ENCODE data around the gene KASH5. TPM values are rescaled to one million over a fixed set of nuclear protein-coding genes. Genes with fewer than 3 reads are reported as not detected.
A peak's percentile ranks its signal among the peaks of the same experiment; 100 is the strongest.

Gene KASH5
- total and polyA plus RNA-seq, 2 of the 8 experiments (the other 6 are each of a cell fraction or from before 2014, with no cell fraction given): 0.05 to 0.19 TPM

- H3K9ac ChIP-seq (replicated peaks in 1 of 4; ENCODE audit: extremely low read depth in 1 of 4, low read depth in 3 of 4, low read length in 3 of 4): peak overlapping the region in 1 of 4 experiments; percentile 4; a peak in 2 of 7 replicates
- H3K18ac ChIP-seq (ENCODE audit: extremely low read depth, low read length): no peak overlapping the region
- H3K4me2 ChIP-seq (ENCODE audit: insufficient read depth in 1 of 2, low read depth in 2 of 2, low read length in 2 of 2): peak overlapping the region in 1 of 2 experiments; percentile 24; a peak in 1 of 4 replicates
- no peak overlapping the region for H3K14ac ChIP-seq (ENCODE audit: insufficient read length)
- no peak overlapping the region for H4K5ac ChIP-seq (ENCODE audit: insufficient read length, low read depth, low read length)
- H2AFZ ChIP-seq (ENCODE audit: low read length): no peak overlapping the region
- no peak overlapping the region for H2BK120ac ChIP-seq (replicated peaks; ENCODE audit: low read depth, low read length)
- H3K79me1 ChIP-seq (ENCODE audit: low read depth, low read length): peaks cover 2% of the 10 kb centered on the region
- no peaks in the 10 kb centered on the region for H3K9me3 ChIP-seq (ENCODE audit: insufficient read depth in 2 of 2, low read depth in 1 of 2, low read length in 1 of 2)
- ChIA-PET CTCF (ENCODE audit: partially characterized antibody) (interaction anchor here (1.1 to 7.9 kb wide), 9 partner anchors 18 to 122 kb away, joined by 3 to 88 read pairs (median 4); no protein-coding TSS in a partner anchor), POLR2A (ENCODE audit: partially characterized antibody) (interaction anchor here (1.0 to 2.3 kb wide), 10 partner anchors 10 to 94 kb away, joined by 3 to 11 read pairs (median 4); partner anchors contain the start of gene RPS11)
- peaks cover 11 to 17% (median 12%) of the 10 kb centered on the region in 4 experiments; a peak in 6 of 8 replicates for H3K36me3 ChIP-seq (ENCODE audit: control insufficient read depth in 2 of 4, insufficient read depth in 4 of 4, low read length in 3 of 4)
- no peak overlapping the region for H2BK15ac ChIP-seq (ENCODE audit: low read length)
- no peak overlapping the region for H3K23ac ChIP-seq (ENCODE audit: insufficient read length)
- WGBS, 2 experiments (ENCODE audit: extremely low coverage in 1 of 2, insufficient coverage in 1 of 2, insufficient read length in 1 of 2, insufficient replicate concordance in 2 of 2, low coverage in 1 of 2, low lambda C conversion rate in 2 of 2, missing lambda C conversion rate in 1 of 2): 90% methylated on average over 6 of the region's 6 CpGs; no CpG with 5 or more reads in 1 of the 2 experiments
- no peak overlapping the region for H2AK5ac ChIP-seq (ENCODE audit: low read depth, low read length)
- no peak overlapping the region for H4K91ac ChIP-seq (replicated peaks; ENCODE audit: insufficient read length, low read length)
- H3K23me2 ChIP-seq (ENCODE audit: low read depth, low read length): peaks cover 2% of the 10 kb centered on the region
- H4K20me1 ChIP-seq (replicated peaks in 1 of 2; ENCODE audit: control insufficient read depth in 1 of 2, insufficient read depth in 2 of 2, low read length in 2 of 2): peaks cover 9 to 15% of the 10 kb centered on the region in 2 experiments
- no peak overlapping the region for H3K4me3 ChIP-seq (ENCODE audit: extremely low read depth in 1 of 4, insufficient read depth in 2 of 4, low read depth in 3 of 4, low read length in 4 of 4)
- H3K27me3 ChIP-seq (replicated peaks in 1 of 4; ENCODE audit: control insufficient read depth in 3 of 4, extremely low read depth in 1 of 4, insufficient read depth in 3 of 4, low read length in 3 of 4): no peaks in the 10 kb centered on the region
- peaks cover 0 to 14% (median 10%) of the 10 kb centered on the region in 4 experiments; a peak in 6 of 7 replicates for H3K4me1 ChIP-seq (replicated peaks in 1 of 4; ENCODE audit: control insufficient read depth in 3 of 4, insufficient read depth in 4 of 4, low read length in 3 of 4)
- H2BK5ac ChIP-seq (ENCODE audit: low read depth, low read length): no peak overlapping the region
- H3K56ac ChIP-seq (replicated peaks; ENCODE audit: insufficient read length, low read depth, low read length): no peak overlapping the region
- no peak overlapping the region for H3K4ac ChIP-seq (replicated peaks; ENCODE audit: insufficient read length, low read depth, low read length)
- no peak overlapping the region for H3K27ac ChIP-seq (ENCODE audit: low read depth, low read length)
- DNase-seq (ENCODE audit: low read depth in 1 of 2, low spot score in 2 of 2) (no peak), FAIRE-seq (no peak)
- H2BK20ac ChIP-seq (ENCODE audit: low read length): no peak overlapping the region
- no peak overlapping the region for H4K8ac ChIP-seq (ENCODE audit: extremely low read depth, insufficient read depth, low read length)
- H3K79me2 ChIP-seq (ENCODE audit: control insufficient read depth in 1 of 2, insufficient read depth in 2 of 2, low read length in 2 of 2): peaks cover 0 to 14% of the 10 kb centered on the region in 2 experiments; a peak in 2 of 4 replicates
- no peak overlapping the region for H2BK12ac ChIP-seq (ENCODE audit: low read depth, low read length)
- TF ChIP-seq CTCF (IDR thresholded peaks at IDR 0.05; ENCODE audit: control extremely low read depth in 1 of 3, insufficient read depth in 1 of 3, low read depth in 1 of 3, low read length in 3 of 3) (no peak), ATF2 (IDR thresholded peaks at IDR 0.05; ENCODE audit: low read length) (no peak), SP1 (IDR thresholded peaks at IDR 0.05; ENCODE audit: low read depth, low read length) (no peak)
These were observed 60.4 kb downstream of the KASH5 start for GRCh38 chr19:49448432-49448786.
